Mesothelial cell of epicardium (in vitro differentiated cells): Measurements from ENCODE around the gene APC2. TPM values are rescaled to one million over a fixed set of nuclear protein-coding genes. Genes with fewer than 3 reads are reported as not detected.
"Not testable (repeated sequence)": the region's sequence is repeated elsewhere in the genome, so short reads cannot be mapped to it uniquely, and the experiment has no call there.

Experiments
- DNase-seq, 2 experiments: peaks; one replicate each; pipeline ENCODE4 v3.0.0; 2021; ENCODE audit warnings: low spot score in 2 of 2; ENCODE audit not compliant: unreplicated experiment in 2 of 2
- H3K27ac Mint-ChIP-seq: 2 replicates; pipeline ENCODE4 v1.8.0; 2021; ENCODE audit warnings: mixed read lengths
- H3K27me3 Mint-ChIP-seq: 2 replicates; pipeline ENCODE4 v1.8.0; 2021; ENCODE audit warnings: low read depth, mixed read lengths
- H3K36me3 Mint-ChIP-seq: 2 replicates; pipeline ENCODE4 v1.8.0; 2021; ENCODE audit warnings: mixed read lengths
- H3K4me1 Mint-ChIP-seq: 2 replicates; pipeline ENCODE4 v1.8.0; 2021; ENCODE audit warnings: mixed read lengths
- H3K4me3 Mint-ChIP-seq: 2 replicates; pipeline ENCODE4 v1.8.0; 2021; ENCODE audit warnings: mild to moderate bottlenecking, moderate library complexity, mixed read lengths
- H3K9me3 Mint-ChIP-seq: 2 replicates; pipeline ENCODE4 v1.8.0; 2021; ENCODE audit warnings: mixed read lengths
- total RNA-seq: library from RNA; stranded (reverse); gene quantifications from 3 replicates; pipeline ENCODE4 v1.2.1, GENCODE V29; 2021
- TF ChIP-seq, protein P1 (sequence below): fragments of 200-600 bp; sonication (generic); IDR thresholded peaks from one replicate; pipeline ENCODE4 v1.5.0; 2021; ENCODE audit warnings: antibody characterized with exemption; ENCODE audit not compliant: unreplicated experiment

The APC2 gene
- total RNA-seq, 1 donor from 2014 or later = 2.3 TPM

DNA sequence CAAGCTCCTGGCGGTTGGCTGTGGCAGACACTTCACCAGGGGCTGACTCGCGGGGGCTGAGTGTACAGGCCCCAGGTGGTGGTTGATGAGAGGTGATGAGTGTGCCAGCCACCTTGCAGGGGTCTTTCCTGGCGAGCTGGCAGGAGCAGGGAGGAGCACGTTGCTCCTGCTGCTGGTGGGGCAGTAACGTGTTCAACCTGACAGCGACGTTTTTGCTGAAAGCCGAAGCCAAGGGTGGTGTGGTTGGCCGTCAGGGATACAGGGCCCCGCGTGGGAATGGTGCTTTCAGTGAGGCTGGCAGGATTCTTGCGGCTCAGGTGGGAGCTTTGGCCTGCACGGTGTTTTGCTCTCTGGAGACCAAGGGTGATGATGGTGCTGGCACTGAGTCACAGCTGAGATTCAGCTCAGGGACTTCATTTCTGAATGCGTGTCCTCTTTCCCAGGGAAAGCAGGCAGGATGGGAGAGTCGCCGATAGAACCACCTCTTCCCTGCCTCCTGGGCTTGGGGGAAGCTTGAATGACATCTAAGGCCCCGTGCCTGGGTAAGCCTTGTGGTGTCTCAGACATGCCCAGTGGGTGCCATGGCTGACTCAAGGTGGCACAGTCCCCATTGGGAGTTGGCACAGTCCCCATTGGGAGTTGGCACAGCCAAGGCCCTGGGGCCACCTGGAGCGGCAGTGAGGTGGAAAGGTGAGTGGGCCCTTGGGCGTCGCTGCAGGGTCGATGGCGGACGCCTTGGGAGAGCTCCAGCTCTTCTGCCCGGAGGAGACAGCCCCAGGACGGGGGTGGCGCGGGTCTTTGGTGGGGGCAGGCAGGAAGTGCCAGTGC, 33.7 kb upstream of the APC2 start:
- no peaks in the 10 kb centered on the region for H3K27me3 Mint-ChIP-seq
- no peaks in the 10 kb centered on the region for H3K9me3 Mint-ChIP-seq
- peaks cover 9% of the 10 kb centered on the region for H3K36me3 Mint-ChIP-seq
- no peak for DNase-seq
- peaks cover 54% of the 10 kb centered on the region for H3K4me1 Mint-ChIP-seq
- TF ChIP-seq, protein P1, sequence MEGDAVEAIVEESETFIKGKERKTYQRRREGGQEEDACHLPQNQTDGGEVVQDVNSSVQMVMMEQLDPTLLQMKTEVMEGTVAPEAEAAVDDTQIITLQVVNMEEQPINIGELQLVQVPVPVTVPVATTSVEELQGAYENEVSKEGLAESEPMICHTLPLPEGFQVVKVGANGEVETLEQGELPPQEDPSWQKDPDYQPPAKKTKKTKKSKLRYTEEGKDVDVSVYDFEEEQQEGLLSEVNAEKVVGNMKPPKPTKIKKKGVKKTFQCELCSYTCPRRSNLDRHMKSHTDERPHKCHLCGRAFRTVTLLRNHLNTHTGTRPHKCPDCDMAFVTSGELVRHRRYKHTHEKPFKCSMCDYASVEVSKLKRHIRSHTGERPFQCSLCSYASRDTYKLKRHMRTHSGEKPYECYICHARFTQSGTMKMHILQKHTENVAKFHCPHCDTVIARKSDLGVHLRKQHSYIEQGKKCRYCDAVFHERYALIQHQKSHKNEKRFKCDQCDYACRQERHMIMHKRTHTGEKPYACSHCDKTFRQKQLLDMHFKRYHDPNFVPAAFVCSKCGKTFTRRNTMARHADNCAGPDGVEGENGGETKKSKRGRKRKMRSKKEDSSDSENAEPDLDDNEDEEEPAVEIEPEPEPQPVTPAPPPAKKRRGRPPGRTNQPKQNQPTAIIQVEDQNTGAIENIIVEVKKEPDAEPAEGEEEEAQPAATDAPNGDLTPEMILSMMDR = no peak
- peak overlapping the region; percentile 99 for H3K27ac Mint-ChIP-seq
- H3K4me3 Mint-ChIP-seq = peak overlapping the region; percentile 59

GRCh38 chr19:1417145-1417544, 32.8 kb upstream of the APC2 start:
- H3K27ac Mint-ChIP-seq = peak overlapping the region; percentile 99
- TF ChIP-seq, protein P1 = no peak
- H3K4me3 Mint-ChIP-seq = peak overlapping the region; percentile 21
- H3K4me1 Mint-ChIP-seq = peaks cover 48% of the 10 kb centered on the region
- DNase-seq = no peak
- peaks cover 9% of the 10 kb centered on the region for H3K36me3 Mint-ChIP-seq
- no peaks in the 10 kb centered on the region for H3K9me3 Mint-ChIP-seq
- no peaks in the 10 kb centered on the region for H3K27me3 Mint-ChIP-seq

- TF ChIP-seq, protein P1 = no peak
- no peaks in the 10 kb centered on the region for H3K27me3 Mint-ChIP-seq
- DNase-seq = no peak
- no peaks in the 10 kb centered on the region for H3K9me3 Mint-ChIP-seq
- peak overlapping the region; percentile 21 for H3K4me3 Mint-ChIP-seq
- H3K27ac Mint-ChIP-seq = peak overlapping the region; percentile 99
- H3K4me1 Mint-ChIP-seq = peaks cover 48% of the 10 kb centered on the region
- peaks cover 11% of the 10 kb centered on the region for H3K36me3 Mint-ChIP-seq
Observed at GRCh38 chr19:1417681-1418495, 32.0 kb upstream of the APC2 start.

DNA sequence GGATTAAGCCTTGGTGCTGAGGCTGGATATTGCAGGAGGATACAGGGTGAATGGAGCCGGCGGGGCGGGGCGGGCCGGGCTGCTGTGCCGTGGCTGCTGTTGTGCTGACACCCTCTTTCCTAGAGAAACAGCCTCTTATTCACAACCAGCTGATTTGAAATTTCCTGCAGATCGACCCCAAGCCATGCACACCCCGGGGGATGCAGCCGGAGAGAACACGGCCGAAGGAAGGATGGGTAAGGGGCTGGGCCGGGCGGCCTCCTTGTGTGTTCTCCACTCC, 31.5 kb upstream of the APC2 start:
- H3K4me3 Mint-ChIP-seq = no peak overlapping the region

GRCh38 chr19:1418951-1419738, 30.8 kb upstream of the APC2 start:
- H3K36me3 Mint-ChIP-seq = peaks cover 15% of the 10 kb centered on the region
- H3K9me3 Mint-ChIP-seq = no peaks in the 10 kb centered on the region
- H3K27me3 Mint-ChIP-seq = no peaks in the 10 kb centered on the region
- H3K4me3 Mint-ChIP-seq = no peak overlapping the region
- TF ChIP-seq, protein P1 = no peak
- H3K4me1 Mint-ChIP-seq = peaks cover 41% of the 10 kb centered on the region
- DNase-seq = no peak
- H3K27ac Mint-ChIP-seq = peak overlapping the region; percentile 43

More for the DNA sequence above, 31.5 kb upstream of the APC2 start:
- H3K36me3 Mint-ChIP-seq = peaks cover 15% of the 10 kb centered on the region
- H3K4me1 Mint-ChIP-seq = peaks cover 42% of the 10 kb centered on the region
- H3K9me3 Mint-ChIP-seq = no peaks in the 10 kb centered on the region
- no peaks in the 10 kb centered on the region for H3K27me3 Mint-ChIP-seq
- TF ChIP-seq, protein P1 = no peak
- H3K27ac Mint-ChIP-seq = peak overlapping the region; percentile 99
- no peak for DNase-seq

DNA sequence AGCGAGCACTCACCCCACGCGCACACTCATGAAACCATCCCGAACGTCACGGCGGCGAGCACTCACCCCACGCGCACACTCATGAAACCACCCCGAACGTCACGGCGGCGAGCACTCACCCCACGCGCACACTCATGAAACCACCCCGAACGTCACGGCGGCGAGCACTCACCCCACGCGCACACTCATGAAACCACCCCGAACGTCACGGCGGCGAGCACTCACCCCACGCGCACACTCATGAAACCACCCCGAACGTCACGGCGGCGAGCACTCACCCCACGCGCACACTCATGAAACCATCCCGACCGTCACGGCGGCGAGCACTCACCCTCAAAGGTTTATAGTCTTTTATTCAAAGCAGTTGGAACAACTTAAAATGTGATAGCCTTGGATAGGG, 29.8 kb upstream of the APC2 start:
- Mint-ChIP-seq H3K4me1 (peaks cover 38% of the 10 kb centered on the region), H3K36me3 (peaks cover 18% of the 10 kb centered on the region)
- H3K9me3 Mint-ChIP-seq, H3K27ac Mint-ChIP-seq, H3K4me3 Mint-ChIP-seq, DNase-seq, H3K27me3 Mint-ChIP-seq: not testable (repeated sequence)
